ENCODE data around the gene JMY.
A peak's percentile ranks its signal among the peaks of the same experiment; 100 is the strongest.

- TF ChIP-seq CTCF (conservative IDR thresholded peaks at IDR 0.05) (no peak; the same call in 1 of the 2 replicates), ZFX (IDR thresholded peaks at IDR 0.05) (peak; percentile 49; the same call in 1 of the 2 replicates)
Measured at GRCh38 chr5:79236362-79236969, 535 bp downstream of the JMY start.
